HG03095 (cell line): ENCODE measurements around the gene INTS7.
"Not testable (repeated sequence)": the region's sequence is repeated elsewhere in the genome, so short reads cannot be mapped to it uniquely, and the experiment has no call there.

Experiments used
- ATAC-seq: cut with Tn5 transposase; IDR thresholded peaks from one replicate; pipeline ENCODE4 v1.9.1; 2021; ENCODE audit warnings: moderate library complexity; ENCODE audit not compliant: unreplicated experiment

Gene INTS7

GRCh38 chr1:211986628-211987254, 48.6 kb downstream of the INTS7 start:
- ATAC-seq: no peak

- peak; percentile 92 for ATAC-seq
These were observed 49.6 kb downstream of the INTS7 start for GRCh38 chr1:211985556-211986264.

- no peak for ATAC-seq
These were observed 56.8 kb downstream of the INTS7 start for GRCh38 chr1:211978596-211978995.

DNA sequence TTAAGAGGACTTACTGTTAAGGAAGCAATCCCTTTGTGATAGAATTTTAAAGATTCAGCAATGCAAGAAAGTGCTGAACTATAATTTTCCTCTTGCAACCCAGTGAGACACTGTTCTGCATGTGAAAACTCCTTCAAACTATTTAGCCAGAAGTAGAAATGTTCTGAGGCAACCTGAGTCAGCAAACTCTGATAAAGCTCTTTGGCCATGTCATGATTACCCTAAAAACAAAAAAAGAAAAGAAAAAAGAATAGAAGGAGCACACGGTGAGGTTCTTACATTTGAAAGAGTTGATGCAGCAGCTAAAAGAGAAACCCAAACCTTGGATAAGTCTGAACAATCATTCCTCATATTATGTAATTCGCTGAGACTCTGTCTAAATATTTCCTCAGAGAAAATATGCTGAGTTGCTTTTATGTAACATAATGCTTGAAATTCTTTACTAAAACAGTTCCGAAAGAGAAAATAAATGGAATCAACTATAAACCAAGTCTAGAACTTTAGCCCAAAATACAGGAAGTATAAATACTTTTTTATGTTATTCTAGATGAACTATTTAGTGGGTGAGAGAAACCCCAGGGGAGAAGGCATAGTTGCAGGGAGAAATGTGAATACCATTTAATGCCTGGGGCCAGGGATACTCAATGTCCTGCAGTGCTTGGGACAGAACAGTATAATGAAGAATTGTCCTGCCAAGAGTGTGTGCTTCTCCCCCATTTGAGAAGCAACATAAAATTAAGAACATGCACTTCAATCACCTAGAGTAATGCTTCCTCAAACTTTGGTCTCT, 60.0 kb downstream of the INTS7 start:
- ATAC-seq: no peak

- ATAC-seq: no peak
These were observed 61.8 kb downstream of the INTS7 start for GRCh38 chr1:211973541-211973940.

GRCh38 chr1:211968200-211968834, 67.0 kb downstream of the INTS7 start:
- ATAC-seq: no peak

DNA sequence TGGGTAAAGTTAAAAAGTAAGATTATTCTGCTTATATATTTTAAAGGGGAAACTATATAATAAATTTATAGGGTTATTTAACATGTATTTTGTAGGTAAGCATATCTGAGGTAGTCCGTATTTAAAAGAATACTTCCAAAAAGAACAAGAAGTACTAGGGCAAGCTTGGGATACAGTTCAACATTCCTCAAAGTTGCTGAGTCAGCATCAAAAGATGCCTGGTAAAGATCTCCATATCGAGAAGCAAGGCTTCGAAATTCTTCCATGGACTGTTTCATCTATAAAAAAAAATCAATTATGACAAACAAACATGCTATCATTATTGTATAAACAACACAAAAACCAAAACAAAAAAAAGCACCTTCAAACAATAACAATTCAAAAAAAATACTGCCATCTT, 67.7 kb downstream of the INTS7 start:
- ATAC-seq: no peak

GRCh38 chr1:211965108-211965805, 70.1 kb downstream of the INTS7 start:
- no peak for ATAC-seq

DNA sequence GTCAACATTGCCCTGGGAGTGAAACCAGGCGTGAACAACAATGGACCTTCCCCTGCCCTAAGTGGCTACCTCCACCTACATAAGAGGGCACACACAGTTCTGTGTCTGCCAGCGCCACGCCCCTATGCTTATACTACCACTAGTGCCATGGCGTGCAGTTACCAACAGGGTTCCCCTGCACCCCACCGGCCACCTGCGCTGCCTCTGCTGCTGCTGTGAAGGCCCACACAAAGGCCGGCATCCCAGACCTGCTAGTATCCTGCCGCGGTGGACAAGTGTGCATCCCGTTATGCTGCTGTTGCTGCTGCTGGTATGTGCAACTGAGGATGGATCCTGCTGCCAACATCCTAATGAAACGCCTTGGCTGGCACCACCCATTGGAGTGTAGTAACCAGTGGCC, 75.7 kb downstream of the INTS7 start:
- ATAC-seq: no peak

DNA sequence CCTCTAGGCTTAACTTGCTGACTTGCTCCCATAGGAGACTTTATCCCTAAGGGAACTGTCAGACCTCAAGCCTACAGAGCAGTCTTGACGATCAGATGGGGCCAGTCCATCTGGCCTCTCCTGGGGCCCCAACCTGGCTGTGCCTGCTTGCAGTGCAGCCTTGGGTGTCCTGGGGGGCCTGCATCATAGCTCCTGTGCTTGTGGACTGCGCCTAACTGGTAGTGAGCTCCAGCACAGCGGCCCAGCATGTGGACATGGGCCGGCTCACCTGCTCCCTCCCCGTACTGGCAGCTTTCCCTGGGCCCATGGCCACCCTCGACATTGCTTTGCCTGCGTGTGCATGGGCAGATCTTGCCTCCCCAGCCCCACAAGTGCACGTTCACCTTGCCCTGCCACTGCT, 76.1 kb downstream of the INTS7 start:
- no peak for ATAC-seq

DNA sequence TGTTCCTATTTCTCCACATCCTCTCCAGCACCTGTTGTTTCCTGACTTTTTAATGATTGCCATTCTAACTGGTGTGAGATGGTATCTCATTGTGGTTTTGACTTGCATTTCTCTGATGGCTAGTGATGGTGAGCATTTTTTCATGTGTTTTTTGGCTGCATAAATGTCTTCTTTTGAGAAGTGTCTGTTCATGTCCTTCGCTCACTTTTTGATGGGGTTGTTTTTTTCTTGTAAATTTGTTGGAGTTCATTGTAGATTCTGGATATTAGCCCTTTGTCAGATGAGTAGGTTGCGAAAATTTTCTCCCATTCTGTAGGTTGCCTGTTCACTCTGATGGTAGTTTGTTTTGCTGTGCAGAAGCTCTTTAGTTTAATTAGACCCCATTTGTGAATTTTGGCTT, 81.3 kb downstream of the INTS7 start:
- not testable (repeated sequence) for ATAC-seq

- not testable (repeated sequence) for ATAC-seq
These were observed 81.8 kb downstream of the INTS7 start for GRCh38 chr1:211953543-211953942.

DNA sequence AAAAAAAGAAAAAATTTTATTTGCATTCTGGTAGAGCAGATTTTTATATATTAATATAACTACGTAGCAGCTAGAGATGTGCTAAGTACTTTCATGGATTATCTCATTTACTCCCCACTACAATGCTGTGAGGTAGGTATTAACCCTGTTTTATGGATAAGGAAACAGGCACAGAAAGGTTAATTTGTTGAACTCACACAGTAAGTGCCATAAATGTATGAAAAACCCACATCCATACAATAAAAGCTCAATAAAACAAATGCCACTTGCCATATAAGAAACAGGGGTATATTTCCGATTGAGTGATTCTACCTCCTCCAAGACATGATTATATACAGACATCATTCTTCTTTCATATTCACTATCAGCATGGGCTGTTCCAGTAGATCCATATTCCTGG, 83.1 kb downstream of the INTS7 start:
- ATAC-seq: no peak

DNA sequence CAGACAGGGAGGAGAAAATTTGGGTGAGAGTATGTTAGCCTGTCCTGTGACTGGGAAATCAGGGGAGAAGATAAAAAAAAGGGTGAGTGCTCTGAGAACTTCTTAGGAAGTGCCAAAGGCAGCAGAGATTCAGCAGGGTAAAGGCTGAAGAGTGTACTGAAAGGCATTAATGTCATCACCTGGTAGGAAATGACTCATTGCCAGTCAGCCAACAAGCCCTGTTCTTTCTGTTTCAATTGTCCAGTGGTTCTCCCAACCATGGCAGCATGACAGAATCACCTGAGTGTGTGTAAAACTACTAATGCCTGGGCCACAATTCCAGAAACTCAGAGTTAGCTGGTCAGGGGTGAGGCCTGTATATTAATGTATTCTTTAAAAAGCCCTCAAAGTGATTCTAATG, 83.5 kb downstream of the INTS7 start:
- peak; percentile 90 for ATAC-seq

GRCh38 chr1:211948377-211948776, 87.0 kb downstream of the INTS7 start:
- no peak for ATAC-seq

GRCh38 chr1:211947396-211948295, 87.7 kb downstream of the INTS7 start:
- no peak for ATAC-seq

GRCh38 chr1:211944733-211945500, 90.4 kb downstream of the INTS7 start:
- ATAC-seq: no peak

- no peak for ATAC-seq
These were observed 92.8 kb downstream of the INTS7 start for GRCh38 chr1:211942583-211942982.

- ATAC-seq: peak; percentile 78
These were observed 95.4 kb downstream of the INTS7 start for GRCh38 chr1:211939876-211940468.
